ENCODE results near the gene GXYLT2.

Gene GXYLT2

DNA sequence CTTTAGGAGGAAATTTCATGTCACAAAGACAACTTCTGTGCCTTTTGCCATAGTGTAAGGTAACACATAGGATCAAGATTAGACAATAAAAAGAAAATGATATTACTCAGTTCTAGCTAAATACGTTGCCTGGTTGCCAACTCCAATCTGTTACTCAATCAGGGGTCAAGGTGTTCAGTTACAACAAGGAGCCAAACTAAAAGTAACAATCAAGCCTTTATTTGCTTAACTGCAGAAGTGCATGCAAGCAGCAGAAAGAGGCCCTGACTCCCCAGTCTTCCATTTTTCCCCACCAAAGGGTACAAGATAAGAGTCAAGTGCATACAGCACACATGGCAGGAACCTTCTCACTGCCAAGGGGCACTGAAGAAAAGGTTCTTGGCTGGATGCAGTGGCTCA is 80.4 kb downstream of the GXYLT2 start:
- in situ Hi-C loops (cut with MboI; ENCODE audit: low sequenced_read_pairs): no loop called here

DNA sequence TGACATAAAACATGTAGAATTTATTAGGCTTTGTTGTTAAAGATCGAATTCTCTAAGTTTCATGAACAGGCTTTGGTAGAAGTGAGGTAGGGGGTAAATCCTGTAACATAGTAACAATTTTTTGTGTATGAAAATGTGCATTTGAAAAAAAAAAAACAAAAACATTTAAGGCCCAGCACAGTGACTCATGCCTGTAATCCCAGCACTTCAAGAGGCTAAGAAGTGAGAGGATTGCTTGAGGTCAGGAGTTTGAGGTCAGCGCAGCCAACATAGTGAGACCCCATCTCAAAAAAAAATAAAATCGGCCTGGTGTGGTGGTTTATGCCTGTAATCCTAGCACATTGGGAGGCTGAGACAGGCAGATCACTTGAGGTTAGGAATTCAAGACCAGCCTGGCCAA is 81.9 kb downstream of the GXYLT2 start:
- in situ Hi-C loops (cut with MboI; ENCODE audit: low sequenced_read_pairs): no loop called here

DNA sequence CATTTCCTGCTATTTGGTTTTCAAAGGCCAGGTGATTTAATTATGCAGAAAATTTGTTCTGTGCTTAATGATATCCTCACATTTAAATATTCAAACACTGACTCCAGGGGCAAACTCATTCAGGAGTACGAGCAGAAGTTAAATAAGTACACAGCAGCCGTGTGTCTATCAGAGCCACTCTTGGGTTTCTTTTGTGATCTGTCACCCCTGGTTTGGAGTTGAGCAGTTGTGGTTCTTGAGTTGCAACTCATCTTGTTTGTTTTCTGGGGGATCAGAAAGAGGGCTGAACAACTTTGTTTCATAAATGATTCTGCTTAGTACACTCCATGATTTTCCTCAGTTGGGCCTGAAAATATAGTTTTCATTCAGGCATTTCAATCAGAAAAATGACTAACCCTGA is 83.1 kb downstream of the GXYLT2 start:
- in situ Hi-C loops (cut with MboI; ENCODE audit: low sequenced_read_pairs): no loop called here

DNA sequence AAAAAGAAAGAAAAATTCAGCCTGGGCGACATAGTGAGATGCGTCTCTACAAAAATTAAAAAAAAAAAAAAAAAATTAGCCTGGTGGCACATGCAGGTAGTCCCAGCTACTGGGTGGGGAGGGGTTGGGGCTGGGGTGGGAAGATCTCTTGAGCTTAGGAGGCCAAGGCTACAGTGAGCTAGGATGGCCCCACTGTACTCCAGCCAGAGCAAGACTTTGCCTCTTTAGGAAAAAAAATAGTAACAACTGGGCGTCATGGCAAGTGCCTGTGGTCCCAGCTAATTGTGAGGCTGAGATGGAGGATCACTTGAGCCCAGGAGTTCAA is 84.8 kb downstream of the GXYLT2 start:
- in situ Hi-C loops (cut with MboI; ENCODE audit: low sequenced_read_pairs): no loop called here

DNA sequence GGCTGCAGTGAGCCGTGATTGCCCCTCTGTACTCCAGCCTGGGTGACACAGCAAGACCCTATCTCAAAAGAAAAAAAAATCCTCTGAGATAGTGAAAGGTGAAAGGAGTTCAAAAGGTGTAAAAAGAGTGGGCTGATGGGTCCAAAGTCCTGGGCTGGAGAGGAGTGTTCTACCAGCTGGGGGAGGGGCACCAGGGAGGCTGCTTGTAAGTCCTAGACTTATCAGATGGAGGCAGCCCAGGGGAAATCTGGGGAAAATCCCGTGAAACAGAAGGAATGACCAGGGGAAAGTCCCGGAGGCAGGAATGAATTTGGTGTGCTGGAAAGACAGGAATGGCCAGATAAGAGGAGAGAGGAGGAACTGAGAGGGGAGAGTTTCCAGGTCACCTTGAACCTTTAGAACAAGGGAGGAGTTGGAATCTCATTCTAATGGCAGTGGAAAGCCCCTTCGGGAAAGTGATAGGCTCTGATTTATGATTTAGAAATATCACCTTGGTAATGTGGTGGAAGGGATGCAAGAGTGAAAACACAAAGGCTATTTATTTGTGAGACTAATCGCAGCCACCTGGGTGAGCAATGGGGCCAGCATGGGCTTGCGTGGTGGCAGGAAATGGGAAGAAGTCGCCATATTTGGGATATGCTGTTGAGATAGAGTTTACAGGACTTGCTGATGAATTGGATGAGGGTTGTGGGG is 85.3 kb downstream of the GXYLT2 start:
- in situ Hi-C loops (cut with MboI; ENCODE audit: low sequenced_read_pairs): no loop called here

DNA sequence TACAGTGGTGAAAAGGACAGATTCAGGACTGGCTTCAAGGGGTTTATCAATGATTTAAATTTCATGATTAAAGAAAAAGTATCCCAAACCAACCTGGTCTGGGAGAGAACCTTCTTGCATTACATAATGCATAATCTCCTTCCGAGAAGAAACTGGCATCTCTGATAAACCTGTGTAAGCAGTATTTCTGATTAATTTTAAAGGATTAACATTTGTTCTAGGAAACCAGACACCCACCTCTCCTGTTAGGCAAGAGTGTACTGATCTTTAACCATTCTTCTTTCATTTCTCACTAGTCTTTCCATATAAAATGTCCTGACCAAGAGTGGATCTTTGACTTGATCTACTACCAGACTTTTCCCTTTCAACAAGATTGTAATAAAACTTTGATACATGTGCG is 85.9 kb downstream of the GXYLT2 start:
- in situ Hi-C loops (cut with MboI; ENCODE audit: low sequenced_read_pairs): no loop called here

DNA sequence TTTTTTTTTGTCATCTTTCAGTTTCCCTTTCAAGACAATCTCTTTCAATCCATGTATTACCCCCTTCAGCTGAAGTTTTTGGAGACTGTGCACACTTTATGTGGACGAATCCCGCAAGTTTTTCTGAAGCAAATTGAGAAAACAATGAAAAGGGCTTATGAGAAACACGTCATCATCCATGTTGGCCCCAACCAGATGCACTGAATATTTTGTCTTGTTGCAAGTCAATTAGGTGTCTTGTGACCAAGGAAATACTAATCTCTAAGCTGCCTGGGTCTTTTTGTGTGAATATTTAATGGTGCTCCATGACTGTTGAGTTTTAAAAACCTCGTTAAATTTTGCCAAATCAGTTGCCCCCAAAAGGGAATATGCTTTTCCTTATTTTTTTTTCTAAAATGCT is 87.1 kb downstream of the GXYLT2 start:
- in situ Hi-C loops (cut with MboI; ENCODE audit: low sequenced_read_pairs): no loop called here

DNA sequence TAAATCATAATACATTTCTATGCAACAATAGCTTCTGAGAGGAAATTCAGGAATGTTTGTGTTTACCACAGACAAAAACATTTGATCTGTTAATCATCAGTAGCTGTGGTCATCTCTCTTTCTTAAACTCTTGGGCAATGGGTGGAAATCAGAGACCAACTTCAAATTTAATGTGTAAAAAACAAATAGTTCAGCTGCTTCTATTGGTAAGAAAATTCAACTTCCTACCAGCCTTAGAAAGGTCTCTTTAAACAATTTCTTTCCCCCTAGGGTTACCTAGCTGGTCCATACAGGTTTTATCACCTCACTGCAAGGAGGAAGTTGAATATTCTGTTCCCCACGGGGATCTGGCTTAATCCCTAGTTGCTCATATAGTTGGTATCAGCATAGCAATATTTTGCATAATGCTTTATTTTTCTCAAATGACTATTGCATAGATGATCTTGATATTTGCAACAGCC is 88.5 kb downstream of the GXYLT2 start:
- in situ Hi-C loops (cut with MboI; ENCODE audit: low sequenced_read_pairs): no loop called here

DNA sequence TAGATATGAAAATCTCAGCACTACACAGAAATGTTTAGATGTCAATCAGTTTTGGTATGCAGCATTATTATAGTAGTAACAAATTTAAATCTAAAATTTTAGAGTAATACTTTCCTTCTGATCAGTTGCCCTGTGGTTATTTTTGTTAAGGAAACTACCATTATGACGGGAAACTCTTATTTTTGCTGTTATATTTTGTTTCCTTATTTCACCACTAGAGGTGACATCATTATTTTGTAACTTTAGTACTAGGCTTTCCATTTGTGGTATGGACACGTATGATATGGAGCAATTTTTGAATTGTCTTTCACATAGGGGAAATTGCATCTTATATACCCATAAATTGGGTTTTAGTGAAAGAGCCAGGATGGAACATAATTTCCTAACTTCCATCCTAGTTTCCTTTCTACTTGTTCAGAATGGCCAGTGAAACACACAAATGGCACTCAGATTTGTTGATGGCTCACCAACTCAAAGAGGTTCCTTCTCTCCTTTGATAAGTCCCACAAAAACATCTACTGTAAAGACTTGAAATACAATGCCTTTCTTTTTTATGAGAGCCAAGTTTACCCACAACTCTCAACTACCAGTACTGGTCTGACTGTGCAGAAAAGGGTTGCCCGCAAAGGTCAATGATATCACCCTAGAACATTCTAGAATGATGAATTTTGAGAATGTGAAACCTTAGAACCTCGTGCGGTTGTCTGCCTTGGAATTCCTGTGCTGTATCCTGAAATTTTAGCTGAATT is 89.4 kb downstream of the GXYLT2 start:
- in situ Hi-C loops (cut with MboI; ENCODE audit: low sequenced_read_pairs): no loop called here

DNA sequence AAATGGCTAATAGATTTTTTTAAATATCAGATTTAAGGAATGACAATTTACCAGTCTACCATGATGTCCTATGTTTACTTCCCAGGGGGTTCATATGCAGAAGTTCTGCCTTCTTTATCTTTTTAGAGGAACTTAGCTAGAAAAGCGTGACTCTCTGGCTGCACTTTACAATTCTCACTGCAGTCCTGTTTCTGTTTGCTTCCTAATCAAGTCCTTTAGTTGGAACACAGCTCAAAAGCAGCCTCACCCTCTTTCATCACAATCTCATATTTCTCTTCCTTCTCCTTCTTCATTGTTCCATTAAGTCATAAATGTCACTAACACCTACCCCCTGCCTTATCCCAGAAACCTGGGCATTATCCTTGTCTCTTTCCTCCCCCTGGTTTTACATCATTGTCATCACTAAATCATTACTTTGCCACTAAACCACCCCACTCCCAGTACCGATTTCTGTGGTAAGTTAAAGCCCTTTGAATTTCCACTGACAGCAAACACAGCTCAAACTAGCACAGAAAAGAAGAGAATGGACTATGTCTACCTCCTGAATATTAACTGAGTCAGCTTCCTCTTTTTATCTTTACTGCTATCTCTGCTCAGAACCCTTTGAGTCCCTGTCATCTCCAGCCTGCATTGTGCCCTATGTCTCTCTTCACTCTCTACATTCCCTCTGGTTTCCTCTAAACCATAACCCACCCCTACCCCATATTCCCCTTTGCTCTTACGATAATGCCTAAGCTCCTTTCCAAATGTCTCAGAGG is 94.9 kb downstream of the GXYLT2 start:
- in situ Hi-C loops (cut with MboI; ENCODE audit: low sequenced_read_pairs): no loop called here

DNA sequence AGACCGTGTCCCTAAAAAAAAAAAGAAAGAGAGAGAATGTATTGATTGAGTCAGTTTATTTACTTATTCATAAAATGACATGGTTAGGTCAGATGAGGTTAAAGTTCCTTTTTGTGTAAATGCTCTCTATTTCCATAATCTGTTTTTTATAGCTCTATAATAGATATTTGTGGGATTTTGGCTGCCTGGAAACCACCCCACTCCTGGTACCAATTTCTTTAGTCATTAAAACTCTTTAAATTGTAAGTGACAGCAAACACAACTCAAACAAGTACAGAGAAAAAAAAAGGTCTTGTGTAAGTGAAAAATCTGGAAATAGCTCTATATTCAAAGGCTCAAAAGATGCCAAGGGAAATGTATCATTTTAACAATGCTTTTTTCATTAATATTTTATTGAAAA is 97.7 kb downstream of the GXYLT2 start:
- in situ Hi-C loops (cut with MboI; ENCODE audit: low sequenced_read_pairs): no loop called here

DNA sequence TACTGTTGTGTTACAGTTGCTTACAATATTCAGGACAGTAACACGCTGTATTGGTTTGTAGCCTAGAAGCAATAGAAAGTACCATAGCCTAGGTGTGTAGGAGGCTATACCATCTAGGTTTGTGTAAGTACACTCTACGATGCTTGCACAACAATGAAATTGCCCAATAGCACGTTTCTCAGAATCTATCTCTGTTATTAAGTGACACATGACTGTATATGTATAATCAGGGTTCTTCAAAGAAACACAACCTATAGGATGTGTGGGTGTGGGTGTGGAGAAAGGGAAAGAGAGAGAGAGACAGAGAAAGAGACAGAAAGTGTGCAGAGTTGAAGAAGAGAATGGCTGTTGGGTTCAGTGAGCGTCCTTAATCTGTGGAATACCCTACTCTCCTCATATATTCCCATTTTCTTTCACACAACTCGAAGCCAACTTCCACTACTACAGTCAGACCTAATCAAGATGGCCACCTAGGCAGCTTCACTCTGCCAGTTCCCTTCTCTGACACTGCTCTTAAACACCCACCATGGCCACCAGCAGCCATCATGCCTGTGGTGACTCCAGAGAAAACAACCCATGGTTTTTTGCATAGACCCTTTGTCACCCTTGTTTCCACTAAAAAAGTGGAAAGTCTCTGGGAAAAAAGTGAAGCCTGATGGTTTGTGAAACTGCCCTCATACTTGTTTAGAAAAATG is 103.0 kb downstream of the GXYLT2 start:
- in situ Hi-C loops (cut with MboI; ENCODE audit: low sequenced_read_pairs): no loop called here

DNA sequence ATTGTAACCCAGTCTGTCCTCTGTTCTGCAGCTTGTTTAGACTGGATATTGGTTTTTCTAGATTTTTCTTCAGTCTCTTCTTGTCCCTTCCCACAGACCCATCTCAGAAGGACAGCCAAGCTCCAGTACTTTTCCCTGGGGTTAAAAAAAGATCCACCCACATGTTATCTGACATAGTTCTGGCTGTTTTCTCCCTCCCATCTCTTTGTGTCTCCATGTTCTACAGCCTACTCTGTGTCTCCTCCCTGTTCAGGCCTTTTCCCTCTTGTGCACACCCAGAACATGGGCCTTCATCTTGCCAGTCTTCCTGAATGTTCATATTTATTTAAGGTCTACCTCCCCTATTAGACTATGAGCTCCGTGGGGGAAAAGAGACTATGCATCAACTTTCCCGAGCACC is 103.7 kb downstream of the GXYLT2 start:
- in situ Hi-C loops (cut with MboI; ENCODE audit: low sequenced_read_pairs): no loop called here

DNA sequence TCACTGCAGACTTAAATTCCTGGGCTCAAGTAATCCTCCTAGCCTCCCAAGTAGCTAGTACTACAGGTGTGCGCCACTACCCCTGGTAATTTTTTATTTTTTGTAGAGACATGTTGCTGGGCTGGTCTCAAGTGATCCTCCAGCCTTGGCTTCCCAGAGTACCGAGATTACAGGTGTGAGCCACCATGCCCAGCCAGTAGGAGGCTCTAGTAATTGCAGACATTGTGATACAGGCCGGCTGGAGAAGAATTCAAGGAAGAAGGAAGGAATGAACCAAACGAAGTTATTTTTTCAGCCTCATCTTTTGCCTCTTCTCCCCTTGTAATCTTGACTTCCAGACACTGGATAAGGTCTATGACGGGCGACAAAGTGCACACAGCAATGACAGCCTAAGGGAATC is 105.5 kb downstream of the GXYLT2 start:
- in situ Hi-C loops (cut with MboI; ENCODE audit: low sequenced_read_pairs): no loop called here

DNA sequence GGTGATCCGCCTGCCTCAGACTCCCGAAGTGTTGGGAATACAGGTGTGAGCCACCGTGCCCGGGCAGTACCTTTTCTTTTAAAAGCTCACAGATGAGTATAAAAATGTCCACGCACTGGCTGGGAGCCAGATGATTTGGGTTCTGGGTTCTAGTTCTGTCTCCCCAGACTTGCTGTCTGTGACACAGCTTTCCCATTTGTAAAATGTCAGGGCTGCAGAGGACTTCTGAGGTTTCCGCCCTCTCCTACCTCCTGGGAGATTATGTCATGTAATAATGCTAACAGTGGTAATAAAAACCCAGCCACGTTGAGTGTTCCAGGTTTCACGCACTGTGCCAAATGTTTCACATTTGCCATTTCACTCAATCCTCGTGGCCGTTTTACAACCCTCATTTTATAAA is 107.5 kb downstream of the GXYLT2 start:
- in situ Hi-C loops (cut with MboI; ENCODE audit: low sequenced_read_pairs): no loop called here

DNA sequence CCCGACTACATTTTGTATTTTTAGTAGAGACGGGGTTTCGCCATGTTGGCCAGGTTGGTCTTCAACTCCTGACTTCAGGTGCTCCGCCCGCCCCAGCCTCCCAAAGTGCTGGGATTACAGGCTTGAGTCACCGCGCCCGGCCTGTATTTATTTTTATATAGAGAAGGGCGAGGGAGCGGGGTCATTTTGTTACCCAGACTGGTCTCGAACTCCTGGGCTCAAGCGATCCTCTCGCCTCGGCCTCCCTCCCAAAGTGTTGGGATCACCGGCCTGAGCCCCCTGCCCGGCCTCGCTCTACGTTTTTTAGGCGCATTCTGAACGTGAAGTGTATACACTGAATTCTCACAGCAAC is 108.3 kb downstream of the GXYLT2 start:
- in situ Hi-C loops (cut with MboI; ENCODE audit: low sequenced_read_pairs): no loop called here

DNA sequence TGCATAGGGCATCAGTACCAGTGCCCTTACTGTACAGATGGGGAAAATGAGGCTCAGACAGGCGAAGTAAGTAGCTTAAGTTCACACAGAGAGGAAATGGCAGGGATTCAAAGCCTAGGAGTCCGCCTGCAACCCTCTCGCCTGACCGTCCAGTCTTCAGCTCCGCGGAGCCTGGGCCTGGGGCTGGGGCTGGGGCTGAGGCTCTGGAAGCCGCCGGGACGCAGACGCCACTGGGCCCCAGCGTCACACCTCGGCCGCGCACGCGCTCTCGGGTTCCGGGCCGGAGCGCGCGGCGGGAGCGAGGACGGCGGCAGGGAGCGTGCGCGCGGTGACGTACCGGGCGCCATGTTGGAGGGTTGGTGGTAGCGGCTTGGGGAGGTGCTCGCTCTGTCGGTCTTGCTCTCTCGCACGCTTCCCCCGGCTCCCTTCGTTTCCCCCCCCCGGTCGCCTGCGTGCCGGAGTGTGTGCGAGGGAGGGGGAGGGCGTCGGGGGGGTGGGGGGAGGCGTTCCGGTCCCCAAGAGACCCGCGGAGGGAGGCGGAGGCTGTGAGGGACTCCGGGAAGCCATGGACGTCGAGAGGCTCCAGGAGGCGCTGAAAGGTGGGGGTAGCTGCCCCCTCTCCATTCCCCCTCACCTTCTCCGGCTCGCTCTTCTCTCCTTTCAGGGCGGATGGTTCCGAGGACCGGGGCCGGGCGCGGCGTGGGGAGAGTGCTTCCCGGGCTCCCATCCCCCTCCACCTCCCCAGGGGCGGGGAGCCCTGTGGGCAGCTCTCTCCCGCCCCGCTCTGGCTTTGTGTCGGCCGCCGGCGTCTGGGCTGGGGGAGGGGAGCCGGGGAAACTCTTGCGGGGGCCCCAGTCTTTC is 108.9 kb downstream of the GXYLT2 start, which contains the start of gene PPP4R2:
PPP4R2 (plus strand) TSS at position 339 of the 861 bp plus-strand sequence; CDS start at position 566, 227 bp downstream.
- in situ Hi-C loops (cut with MboI; ENCODE audit: low sequenced_read_pairs): no loop called here

DNA sequence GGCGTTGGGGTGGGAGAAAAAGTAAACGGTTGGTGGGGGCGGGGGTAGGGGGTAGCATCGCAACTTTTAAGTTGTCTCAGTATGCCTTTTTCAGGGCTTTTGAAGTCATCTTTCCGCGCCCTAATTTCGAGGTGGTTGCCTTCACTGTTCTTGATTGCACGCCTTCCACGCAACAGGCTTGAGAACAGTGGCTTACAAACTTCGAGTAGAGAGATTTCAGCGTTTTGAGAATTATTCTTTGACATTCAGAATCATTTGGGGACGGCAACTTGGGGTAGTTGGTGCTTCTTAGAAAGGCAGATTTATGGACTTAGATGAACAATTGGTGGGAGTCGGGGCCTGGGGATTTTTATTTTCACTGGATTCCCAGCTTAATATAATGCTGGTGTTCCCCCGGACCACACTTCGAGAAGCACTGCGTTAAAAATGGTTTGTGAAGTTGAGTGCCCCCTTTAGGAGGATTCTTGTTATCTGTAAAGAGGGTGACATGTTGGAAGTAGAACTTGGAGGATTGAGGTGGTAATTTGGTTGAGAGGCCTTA is 109.6 kb downstream of the GXYLT2 start:
- in situ Hi-C loops (cut with MboI; ENCODE audit: low sequenced_read_pairs): no loop called here

DNA sequence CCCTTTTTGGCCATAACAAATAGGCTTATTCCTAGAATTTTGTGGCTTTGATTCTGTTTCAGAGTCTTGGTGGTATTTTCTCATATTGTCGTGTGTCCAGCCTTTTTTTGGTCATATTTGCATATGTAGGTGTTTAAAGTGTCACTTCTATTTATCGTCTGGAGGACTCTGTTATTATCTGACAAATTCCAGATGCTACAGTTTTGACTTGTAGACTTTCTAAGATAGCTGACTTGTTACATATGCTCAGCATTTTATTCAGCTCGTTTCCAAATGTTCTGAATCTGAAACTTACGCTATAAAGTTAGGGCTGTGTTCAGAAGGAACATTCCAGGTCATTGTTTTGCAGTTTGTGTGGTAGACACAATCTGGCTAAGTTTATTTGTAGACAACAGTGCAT is 110.6 kb downstream of the GXYLT2 start:
- in situ Hi-C loops (cut with MboI; ENCODE audit: low sequenced_read_pairs): no loop called here

DNA sequence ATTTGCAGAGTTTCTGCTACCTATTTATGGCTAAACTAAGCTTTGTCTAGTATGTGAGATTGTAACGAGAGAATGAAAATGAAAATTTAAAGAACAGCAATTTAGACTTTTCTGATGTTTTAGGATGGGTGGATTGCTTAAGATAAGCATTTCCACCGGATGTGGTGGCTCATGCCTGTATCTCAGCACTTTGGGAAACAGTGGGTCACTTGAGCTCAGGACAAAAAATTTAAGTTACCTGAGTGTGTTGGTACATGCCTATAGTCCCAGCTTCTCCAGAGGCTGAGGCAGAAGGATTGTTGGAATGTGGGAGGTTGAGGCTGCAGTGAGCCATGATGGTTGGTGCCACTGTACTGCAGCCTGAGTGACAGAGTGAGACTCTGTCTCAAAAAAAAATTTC is 112.1 kb downstream of the GXYLT2 start:
- in situ Hi-C loops (cut with MboI; ENCODE audit: low sequenced_read_pairs): no loop called here
